HepG2 (cell line): ENCODE results near the gene FAM114A1. TPM values are rescaled to one million over a fixed set of nuclear protein-coding genes. Genes with fewer than 3 reads are reported as not detected.

Source experiments
- ATAC-seq: fragments of 200-7000 bp; cut with Tn5 transposase; 3 replicates; pipeline ENCODE4 v1.9.1; 2020; ENCODE audit warnings: mild to moderate bottlenecking, moderate library complexity
- BruUV-seq: library from RNA; stranded (reverse); fragments of 400-500 nt; replicated peaks from 2 replicates; lab custom pipeline; 2021; lab: Mats Ljungman, UMichigan
- CTCF ChIA-PET: fragments of 300-600 bp; formaldehyde crosslinking; extraction: SDS; loops from one replicate; lab custom pipeline; 2021; ENCODE audit warnings: low total read pairs, inconsistent platforms, low intra/inter-chr PET ratio; lab: Yijun Ruan, JAX
- POLR2A ChIA-PET: fragments of 350-600 bp; sonication (Branson Sonifier 250); formaldehyde crosslinking; loops from one replicate; lab custom pipeline; 2020; ENCODE audit warnings: antibody characterized with exemption, inconsistent platforms; lab: Yijun Ruan, JAX
- DNase-seq: peaks from one replicate; pipeline ENCODE4 v3.0.0-alpha.2; 2015; ENCODE audit warnings: low spot score
- FAIRE-seq: peaks from 3 replicates; lab custom pipeline; 2011; peaks lifted over from hg19 to GRCh38; lab: Jason Lieb, UNC
- H2AFZ ChIP-seq: one replicate; pipeline ENCODE4 v1.6.1; 2011; ENCODE audit warnings: low read length, inconsistent platforms
- H3K27ac ChIP-seq: fragments of 300-600 bp; 3 replicates; pipeline ENCODE4 v1.8.0; 2011; ENCODE audit warnings: mixed run types, mild to moderate bottlenecking, mixed read lengths, low read length, inconsistent platforms; ENCODE audit not compliant: insufficient read depth; ENCODE audit errors: extremely low read length
- H3K27me3 ChIP-seq, 2 experiments: fragments of 200-600 bp in 1 of 2; 2 replicates in 1 of 2; 3 replicates in 1 of 2; pipeline versions ENCODE4 v1.6.0 to v1.8.0; 2011; ENCODE audit warnings: low read length in 2 of 2, mild to moderate bottlenecking in 2 of 2, moderate library complexity in 2 of 2, inconsistent platforms in 1 of 2; ENCODE audit not compliant: insufficient read depth in 2 of 2, control insufficient read depth in 1 of 2
- H3K36me3 ChIP-seq, 2 experiments: fragments of 200-600 bp in 1 of 2; replicated peaks in 1 of 2; 2 replicates in 1 of 2; 3 replicates in 1 of 2; pipeline versions ENCODE4 v1.5.1 to v1.8.0; 2011; ENCODE audit warnings: low read length in 2 of 2, inconsistent platforms in 1 of 2; ENCODE audit not compliant: insufficient read depth in 2 of 2, control insufficient read depth in 1 of 2
- H3K4me1 ChIP-seq: 2 replicates; pipeline ENCODE4 v1.5.1; 2012; ENCODE audit warnings: low read length, inconsistent platforms; ENCODE audit not compliant: insufficient read depth
- H3K4me2 ChIP-seq: 2 replicates; pipeline ENCODE4 v1.6.0; 2011; ENCODE audit warnings: low read depth, low read length, inconsistent platforms
- H3K4me3 ChIP-seq, 3 experiments: fragments of 200-600 bp in 1 of 3; sonication (generic), shearing (Covaris generic) in 1 of 3; replicated peaks in 1 of 3; 2 replicates each; pipeline ENCODE4 v1.5.1; 2011 to 2016; ENCODE audit warnings: low read length in 3 of 3, inconsistent platforms in 2 of 3, low read depth in 2 of 3, mild to moderate bottlenecking in 2 of 3, control low read depth in 1 of 3, mixed read lengths in 1 of 3; ENCODE audit not compliant: insufficient read depth in 1 of 3
- H3K79me2 ChIP-seq: one replicate; pipeline ENCODE4 v1.6.1; 2011; ENCODE audit warnings: low read length, inconsistent platforms; ENCODE audit not compliant: insufficient read depth
- H3K9ac ChIP-seq: 2 replicates; pipeline ENCODE4 v1.6.0; 2011; ENCODE audit warnings: mild to moderate bottlenecking, low read depth, low read length, inconsistent platforms; ENCODE audit not compliant: insufficient read depth
- H3K9me3 ChIP-seq: 2 replicates; pipeline ENCODE4 v1.5.1; 2012; ENCODE audit warnings: mild to moderate bottlenecking, low read length
- H4K20me1 ChIP-seq: 2 replicates; pipeline ENCODE4 v1.6.0; 2011; ENCODE audit warnings: inconsistent platforms, mild to moderate bottlenecking, low read length, moderate library complexity; ENCODE audit not compliant: insufficient read depth
- AKAP8 ChIP-seq: sonication (generic); formaldehyde crosslinking; IDR thresholded peaks from 2 replicates; pipeline ENCODE4 v1.5.1; 2020; ENCODE audit warnings: mild to moderate bottlenecking, missing genetic modification reagents
- ARID3A ChIP-seq: IDR thresholded peaks from 2 replicates; pipeline ENCODE4 v1.6.1; 2012; ENCODE audit warnings: low read depth, low read length, improper control_type of control experiment
- BCL6 ChIP-seq: IDR thresholded peaks from 2 replicates; pipeline ENCODE4 v1.6.1; 2016; ENCODE audit warnings: missing genetic modification reagents, missing compliant biosample characterization
- CENPX ChIP-seq: sonication (generic); formaldehyde crosslinking; IDR thresholded peaks from 2 replicates; pipeline ENCODE4 v1.9.0; 2021; ENCODE audit warnings: mild to moderate bottlenecking, missing genetic modification reagents, moderate library complexity
- CREB3 ChIP-seq: sonication (generic); formaldehyde crosslinking; IDR thresholded peaks from 2 replicates; pipeline ENCODE4 v1.5.0; 2020; ENCODE audit warnings: missing genetic modification reagents
- DNMT1 ChIP-seq: sonication (generic); formaldehyde crosslinking; IDR thresholded peaks from 2 replicates; pipeline ENCODE4 v1.5.1; 2020; ENCODE audit warnings: mild to moderate bottlenecking, missing genetic modification reagents
- FLYWCH1 ChIP-seq: sonication (generic); formaldehyde crosslinking; IDR thresholded peaks from 2 replicates; pipeline ENCODE4 v1.8.1; 2023; ENCODE audit warnings: mild to moderate bottlenecking, missing genetic modification reagents
- MTF2 ChIP-seq: sonication (generic); formaldehyde crosslinking; IDR thresholded peaks from 2 replicates; pipeline ENCODE4 v1.5.0; 2020; ENCODE audit warnings: missing genetic modification reagents, borderline replicate concordance
- NR1H2 ChIP-seq: sonication (generic); formaldehyde crosslinking; IDR thresholded peaks from 2 replicates; pipeline ENCODE4 v1.8.1; 2022; ENCODE audit warnings: low read depth, missing genetic modification reagents, borderline replicate concordance
- POLR2A ChIP-seq, 2 experiments: IDR thresholded peaks; 2 replicates each; pipeline ENCODE4 v1.6.1; 2011; ENCODE audit warnings: low read depth in 2 of 2, low read length in 2 of 2, mild to moderate bottlenecking in 1 of 2, moderate library complexity in 1 of 2; ENCODE audit not compliant: insufficient read depth in 1 of 2
- RARG ChIP-seq: sonication (generic); formaldehyde crosslinking; IDR thresholded peaks from 2 replicates; pipeline ENCODE4 v1.4.0; 2020; ENCODE audit warnings: low read depth, mild to moderate bottlenecking, missing genetic modification reagents
- RBAK ChIP-seq: sonication (generic); formaldehyde crosslinking; IDR thresholded peaks from 2 replicates; pipeline ENCODE4 v1.5.1; 2020; ENCODE audit warnings: mild to moderate bottlenecking, missing genetic modification reagents
- REL ChIP-seq: sonication (generic); formaldehyde crosslinking; conservative IDR thresholded peaks from 2 replicates; pipeline ENCODE4 v1.8.0; 2022; ENCODE audit warnings: mild to moderate bottlenecking, missing genetic modification reagents, moderate library complexity
- SKI ChIP-seq: fragments of 450-650 bp; IDR thresholded peaks from one replicate; pipeline ENCODE4 v1.6.1; 2018; ENCODE audit warnings: mild to moderate bottlenecking; ENCODE audit not compliant: partially characterized antibody
- ZNF33B ChIP-seq: sonication (generic); formaldehyde crosslinking; IDR thresholded peaks from 2 replicates; pipeline ENCODE4 v1.5.1; 2020; ENCODE audit warnings: mild to moderate bottlenecking, missing genetic modification reagents
- ZNF34 ChIP-seq: sonication (generic); formaldehyde crosslinking; IDR thresholded peaks from 2 replicates; pipeline ENCODE4 v1.4.0; 2020; ENCODE audit warnings: mild to moderate bottlenecking, missing genetic modification reagents, borderline replicate concordance
- ZNF558 ChIP-seq: sonication (generic); formaldehyde crosslinking; IDR thresholded peaks from 2 replicates; pipeline ENCODE4 v1.9.0; 2022; ENCODE audit warnings: mild to moderate bottlenecking, missing genetic modification reagents, borderline replicate concordance
- WGBS: methylation state at CpG from one replicate; pipeline ENCODE4 v1.1.6; 2017; ENCODE audit warnings: low lambda C conversion rate; 5-methylcytosine and 5-hydroxymethylcytosine counted together
- in situ Hi-C: cut with HindIII; loops from 2 replicates; pipeline ENCODE4 v1.10.0; 2017; ENCODE audit warnings: low pct_unique_long_range_greater_than_20kb; ENCODE audit not compliant: extremely low pct_ligation_motif_present
- intact Hi-C: fragments of 100-400 bp; cut with micrococcal nuclease; formaldehyde crosslinking; loops from one replicate; pipeline ENCODE4 v1.10.0; 2022; ENCODE audit not compliant: unreplicated experiment
- polyA plus RNA-seq, 8 experiments: library from polyadenylated mRNA; depleted of rRNA in 3 of 8; stranded (reverse) in 7 of 8; unstranded in 1 of 8; fragments of >200 nt; fragmentation: Illumina TruSeq in 4 of 8; extraction: Trizol in 4 of 8; gene quantifications; 2 replicates each; pipeline versions ENCODE4 v1.2.1 to v1.2.3, GENCODE V29; 2011 to 2016; ENCODE audit warnings: low read depth in 4 of 8, missing spikeins in 1 of 8, mixed read lengths in 1 of 8; ENCODE audit not compliant: insufficient read depth in 1 of 8
- total RNA-seq, 5 experiments: library from RNA; depleted of rRNA; stranded (reverse); fragments of >200 nt; fragmentation: Illumina TruSeq; extraction: Trizol; gene quantifications; 2 replicates each; pipeline ENCODE4 v1.2.3, GENCODE V29; 2016; ENCODE audit warnings: low read depth in 1 of 5

Gene FAM114A1
- total and polyA plus RNA-seq, 2 of the 13 experiments (the other 11 are each of a cell fraction or from before 2014, with no cell fraction given) = 61.0 to 76.9 TPM

GRCh38 chr4:38896940-38897339 lies 29.3 kb downstream of the FAM114A1 start:
- H3K4me2 ChIP-seq = no peak overlapping the region
- CTCF ChIA-PET = no interaction called here
- no peak for FAIRE-seq

GRCh38 chr4:38898245-38898644 lies 30.6 kb downstream of the FAM114A1 start:
- no peak overlapping the region for H2AFZ ChIP-seq
- in situ Hi-C loops (no loop called here), intact Hi-C loops (no loop called here)
- peaks cover 11% of the 10 kb centered on the region for H3K4me1 ChIP-seq
- H3K9ac ChIP-seq = no peak overlapping the region
- no peak overlapping the region for H3K27ac ChIP-seq
- no peak for DNase-seq
- WGBS = 97% methylated on average over 7 of the region's 7 CpGs
- no peak for FAIRE-seq
- no peak overlapping the region for H3K4me2 ChIP-seq
- no peak overlapping the region for H3K4me3 ChIP-seq
- H3K36me3 ChIP-seq = peaks cover 12 to 47% of the 10 kb centered on the region in 2 experiments
- TF ChIP-seq CREB3 (CRISPR knock-in tag) (no peak), CENPX (CRISPR knock-in tag) (no peak), RARG (CRISPR knock-in tag) (no peak), FLYWCH1 (CRISPR knock-in tag) (no peak), RBAK (CRISPR knock-in tag) (no peak), BCL6 (CRISPR knock-in tag) (no peak), AKAP8 (CRISPR knock-in tag) (no peak), ZNF558 (CRISPR knock-in tag) (no peak), POLR2A (IDR thresholded peaks at IDR 0.05; ENCODE audit: insufficient read depth in 1 of 2, low read depth in 2 of 2, low read length in 2 of 2) (no peak), NR1H2 (no peak), MTF2 (CRISPR knock-in tag) (no peak), ZNF33B (no peak), ZNF34 (no peak), DNMT1 (CRISPR knock-in tag) (no peak), ARID3A (no peak), SKI (no peak)
- H4K20me1 ChIP-seq = no peaks in the 10 kb centered on the region
- CTCF ChIA-PET = no interaction called here
- H3K27me3 ChIP-seq = no peaks in the 10 kb centered on the region
- no TSS peak for BruUV-seq
- H3K9me3 ChIP-seq = no peaks in the 10 kb centered on the region
- no peaks in the 10 kb centered on the region for H3K79me2 ChIP-seq
- no peak for ATAC-seq
- POLR2A ChIA-PET = no interaction called here

More at GRCh38 chr4:38896940-38897339, 29.3 kb downstream of the FAM114A1 start:
- intact Hi-C loops = no loop called here
- H3K4me3 ChIP-seq = no peak overlapping the region
- in situ Hi-C loops = no loop called here
- TF ChIP-seq REL (CRISPR knock-in tag) = no peak
- H3K4me1 ChIP-seq = no peaks in the 10 kb centered on the region
- no peaks in the 10 kb centered on the region for H4K20me1 ChIP-seq
- no peak overlapping the region for H2AFZ ChIP-seq
- H3K36me3 ChIP-seq = peaks cover 14 to 48% of the 10 kb centered on the region in 2 experiments
- DNase-seq = no peak
- no peaks in the 10 kb centered on the region for H3K9me3 ChIP-seq
- H3K79me2 ChIP-seq = no peaks in the 10 kb centered on the region
- no peaks in the 10 kb centered on the region for H3K27me3 ChIP-seq
- POLR2A ChIA-PET = no interaction called here
- no peak overlapping the region for H3K27ac ChIP-seq
- ATAC-seq = no peak
- no TSS peak for BruUV-seq
- H3K9ac ChIP-seq = no peak overlapping the region
- WGBS = 94% methylated on average over 1 of the region's 1 CpG
